Stimulated activated CD4-positive, alpha-beta T cell treated with anti-CD3 and anti-CD28 coated beads, Interleukin-2, amount 100 ng/mL, for 4 hours (primary cell): ENCODE measurements around the gene PLA2G2A.

Source experiments
- DNase-seq: peaks from one replicate; pipeline ENCODE4 v3.0.0-alpha.2; 2020; ENCODE audit warnings: low read depth

The PLA2G2A gene

GRCh38 chr1:19926296-19927129, 52.9 kb downstream of the PLA2G2A start:
- DNase-seq = no peak
